HG02885 (cell line): ENCODE data around the gene EXT2.

Source experiments
- ATAC-seq: cut with Tn5 transposase; IDR thresholded peaks from one replicate; pipeline ENCODE4 v1.9.1; 2021; ENCODE audit warnings: mild to moderate bottlenecking; ENCODE audit not compliant: unreplicated experiment, poor library complexity

Gene EXT2

DNA sequence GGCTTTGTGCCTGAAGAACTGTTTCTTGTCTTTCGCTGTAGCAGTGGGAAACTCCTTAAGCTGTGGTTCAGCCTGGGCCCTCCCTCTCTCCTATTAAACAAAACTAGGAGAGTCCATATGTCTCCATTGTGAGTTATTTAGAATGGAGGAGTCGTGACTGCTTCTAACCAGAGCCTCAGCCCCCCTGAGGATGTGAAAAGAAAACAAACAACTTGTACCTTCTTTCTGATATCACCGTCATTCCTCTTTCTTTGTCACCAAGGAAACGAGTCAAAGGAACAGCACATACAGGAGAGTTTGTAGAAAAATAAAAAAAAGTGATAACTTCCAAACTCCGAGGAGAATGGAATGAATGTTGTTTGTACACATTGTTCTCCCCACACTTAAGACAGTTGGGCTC is 11.6 kb upstream of the EXT2 start:
- ATAC-seq, result no peak

DNA sequence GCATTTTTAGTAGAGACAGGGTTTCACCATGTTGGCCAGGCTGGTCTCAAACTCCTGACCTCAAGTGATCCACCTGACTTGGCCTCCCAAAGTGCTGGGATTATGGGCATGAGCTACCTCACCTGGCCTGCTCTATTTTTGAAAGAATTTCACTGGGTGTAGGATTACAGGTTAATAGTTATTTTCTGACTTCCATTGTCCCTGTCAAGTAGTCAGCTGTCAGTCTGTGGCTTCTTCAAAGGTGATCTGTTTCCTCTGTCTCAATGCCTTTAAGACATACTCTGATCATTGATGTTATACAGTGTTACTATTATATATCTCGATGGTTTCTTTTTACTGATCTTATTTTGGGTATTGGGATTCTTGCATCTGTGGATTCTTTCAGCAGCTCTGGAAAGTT is 10.1 kb upstream of the EXT2 start:
- no peak for ATAC-seq

DNA sequence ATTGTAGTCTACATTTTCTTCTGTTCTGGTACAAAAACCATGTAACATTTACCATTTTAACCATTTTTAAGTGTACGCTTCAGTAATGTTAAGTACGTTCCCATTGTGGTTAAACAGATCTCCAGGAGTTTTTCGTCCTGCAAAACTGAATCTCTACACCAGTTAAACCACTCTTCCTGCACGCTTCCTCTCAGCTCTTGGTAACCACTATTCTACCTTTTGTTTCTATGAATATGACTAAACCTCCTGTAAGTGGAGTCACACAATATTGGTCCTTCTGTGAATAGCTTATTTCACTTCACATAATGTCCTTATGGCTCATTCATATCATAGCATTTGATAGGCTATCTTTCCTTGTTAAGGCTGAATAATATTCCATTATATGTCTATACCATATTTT is 7.1 kb upstream of the EXT2 start:
- ATAC-seq, result no peak

DNA sequence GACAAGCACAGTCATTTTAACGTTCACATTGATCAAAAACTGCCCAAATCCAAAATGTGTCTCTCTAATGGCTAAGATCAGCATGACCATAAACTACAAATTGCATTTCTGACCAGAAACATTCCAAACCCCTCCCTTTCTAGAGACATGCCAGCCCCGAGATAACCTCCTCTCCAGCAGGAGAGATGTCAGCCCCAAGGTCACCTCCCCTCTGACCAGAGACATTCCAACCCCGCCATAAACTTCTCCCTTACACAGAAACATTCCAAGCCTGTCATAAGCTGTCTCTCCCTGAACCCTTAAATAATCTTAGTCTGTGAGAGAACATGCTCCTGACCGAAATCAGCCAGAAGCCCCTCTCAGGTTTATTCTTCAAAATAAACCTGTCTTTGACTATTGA is 6.6 kb upstream of the EXT2 start:
- no peak for ATAC-seq

DNA sequence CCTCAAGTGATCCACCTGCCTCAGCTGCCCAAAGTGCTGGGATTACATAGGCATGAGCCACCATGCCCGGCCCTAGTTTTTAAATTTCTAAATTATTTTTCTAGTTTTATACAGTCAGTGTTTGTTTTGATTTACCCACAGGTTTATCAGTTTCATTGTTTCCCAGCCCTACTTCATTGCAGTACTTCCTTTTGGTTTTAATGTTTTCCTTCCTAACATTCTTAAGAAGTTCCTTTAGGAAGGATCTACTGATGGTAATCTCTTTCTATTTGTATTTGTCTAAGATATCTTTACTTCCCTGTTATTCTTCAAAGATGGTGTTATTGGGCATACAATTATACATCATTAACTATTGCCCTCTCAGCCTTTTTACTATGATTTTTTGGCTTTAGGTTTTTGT is 4.9 kb upstream of the EXT2 start:
- no peak for ATAC-seq

DNA sequence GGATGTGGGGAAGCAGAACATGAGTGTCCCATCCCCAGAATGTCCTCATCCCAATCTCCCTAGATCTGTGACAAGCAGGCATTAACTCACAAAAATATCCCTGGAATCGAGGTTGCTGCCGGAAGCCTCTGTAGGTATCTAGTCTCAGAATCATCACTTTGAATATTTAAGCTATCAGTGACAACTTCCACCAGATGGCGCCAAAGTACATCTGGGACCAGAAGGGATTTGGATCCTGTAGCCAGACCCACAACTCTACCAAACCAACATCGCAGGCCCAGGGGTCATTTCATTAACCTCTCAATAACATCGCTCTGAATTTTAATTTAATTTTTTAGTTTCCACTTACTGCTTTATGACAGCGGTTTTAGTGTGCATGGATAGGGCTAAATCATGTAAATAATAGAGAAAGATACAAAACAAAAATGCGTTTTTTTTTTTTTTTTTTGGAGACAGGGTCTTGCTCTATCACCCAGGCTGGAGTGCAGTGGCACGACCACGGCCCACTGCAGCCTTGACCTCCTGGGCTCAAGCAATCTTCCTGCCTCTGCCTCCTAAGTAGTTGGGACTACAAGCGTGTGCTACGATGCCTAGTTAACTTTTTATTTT is 1.1 kb upstream of the EXT2 start:
- ATAC-seq, result peak; percentile 41

DNA sequence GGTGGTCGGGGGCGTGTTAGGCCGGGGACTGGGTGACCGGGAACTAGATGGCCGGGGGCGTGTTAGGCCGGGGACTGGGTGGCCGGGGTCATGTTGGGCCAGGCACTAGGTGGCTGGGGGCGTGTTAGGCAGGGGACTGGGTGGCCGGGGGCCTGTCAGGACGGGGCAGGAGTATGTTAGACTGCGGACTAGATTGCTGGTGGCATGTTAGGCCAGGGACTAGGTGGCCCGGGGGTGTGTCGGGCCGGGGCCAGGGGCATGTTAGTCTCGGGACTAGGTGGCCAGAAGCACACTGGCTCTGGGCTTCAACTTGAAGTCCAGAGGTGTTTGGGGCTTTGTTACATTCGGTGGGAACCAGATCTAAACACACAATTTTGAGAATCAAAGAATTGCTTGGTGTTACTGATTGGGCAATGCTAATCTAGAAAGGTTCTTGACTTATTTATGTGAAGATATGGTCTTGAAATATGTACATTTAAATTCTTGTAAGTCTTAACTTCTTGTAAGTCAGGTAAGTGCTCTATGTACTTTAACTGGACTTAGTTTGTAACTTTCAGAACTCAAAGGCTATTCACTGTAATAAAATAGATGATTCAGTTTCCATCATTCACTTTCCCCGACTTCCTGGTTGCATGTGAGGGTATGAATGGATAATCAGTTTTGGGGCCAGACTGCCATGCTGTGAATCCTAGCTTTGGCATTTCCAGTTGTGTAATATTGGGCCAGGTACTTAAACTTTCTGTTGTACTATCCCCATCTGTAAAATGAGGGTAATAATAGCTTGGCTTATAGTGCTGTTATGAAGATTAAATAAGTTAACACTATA is 1.1 kb downstream of the EXT2 start:
- ATAC-seq, result peak; percentile 1

DNA sequence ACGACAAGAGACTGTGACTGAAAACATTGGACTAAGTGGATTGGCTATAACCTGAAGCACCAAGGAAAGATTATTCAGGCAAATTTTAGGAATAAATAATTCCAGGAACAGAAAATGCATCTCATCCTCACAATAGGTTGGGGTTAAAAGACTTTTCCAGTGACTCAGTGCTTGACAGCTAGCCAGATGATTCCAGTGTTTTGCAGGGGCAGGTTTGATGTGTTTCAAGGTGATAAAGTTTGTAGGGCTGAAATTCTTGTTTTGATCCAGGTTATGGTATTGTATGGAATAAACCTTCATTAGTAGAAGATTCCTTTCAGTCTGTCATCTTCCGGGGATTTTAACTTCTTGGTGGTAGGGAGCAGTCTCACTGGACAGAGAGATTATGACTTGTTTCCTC is 2.3 kb downstream of the EXT2 start:
- no peak for ATAC-seq

DNA sequence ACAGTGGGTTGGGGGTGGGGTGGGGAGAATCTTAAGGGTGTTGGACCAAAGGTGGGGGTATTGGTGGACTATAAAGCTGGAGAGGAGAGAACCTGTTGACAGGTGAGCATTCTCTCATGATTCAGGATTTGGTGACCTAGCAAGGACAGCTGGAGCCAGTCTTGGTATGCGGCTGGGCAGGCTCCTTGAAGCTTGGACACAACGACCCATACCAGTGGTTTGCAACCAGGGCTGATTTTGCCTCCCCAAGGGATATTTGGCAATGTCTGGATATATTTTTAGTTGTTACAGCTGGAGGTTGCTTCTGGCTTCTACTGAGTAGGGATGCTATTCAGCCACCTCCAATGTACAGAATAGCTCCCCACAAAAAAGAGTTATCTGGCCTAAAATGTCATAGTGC is 5.6 kb downstream of the EXT2 start:
- no peak for ATAC-seq

DNA sequence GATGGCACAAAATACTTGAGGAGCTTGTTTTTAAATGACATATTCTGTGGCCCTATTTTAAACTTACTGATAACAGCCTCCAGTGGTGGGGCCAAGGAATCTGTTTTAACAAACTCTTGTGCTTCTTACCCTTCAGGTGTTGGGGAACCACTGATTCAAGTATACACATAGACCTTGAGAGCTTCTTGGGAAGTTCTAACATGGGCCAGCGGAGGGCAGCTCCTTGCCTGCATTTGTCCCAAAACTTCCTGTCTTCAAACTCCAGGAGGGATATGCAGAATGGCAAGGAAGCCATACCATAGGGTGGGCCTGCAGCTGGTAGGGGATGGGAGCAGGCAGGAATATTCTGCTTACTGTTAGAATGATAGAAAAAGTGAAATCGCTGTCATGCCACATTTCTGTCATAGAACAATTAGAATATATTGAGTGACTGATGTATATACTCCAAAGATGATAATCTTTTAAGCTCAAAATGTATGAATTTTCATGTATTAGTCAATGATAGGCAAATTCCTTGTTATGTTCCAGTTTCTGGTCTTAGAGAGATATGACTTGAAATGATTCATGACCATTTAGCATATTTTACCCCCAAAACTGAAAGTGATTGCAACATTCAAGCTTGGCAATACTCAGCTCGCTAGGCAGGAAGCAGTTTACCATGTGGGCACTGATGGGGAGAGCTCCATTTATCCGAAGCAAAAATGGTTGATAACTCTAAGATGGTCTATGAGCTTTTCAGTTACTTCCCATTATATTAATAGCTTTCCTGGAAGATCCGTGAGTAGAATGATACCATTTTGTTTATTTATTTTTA is 9.2 kb downstream of the EXT2 start:
- no peak for ATAC-seq

DNA sequence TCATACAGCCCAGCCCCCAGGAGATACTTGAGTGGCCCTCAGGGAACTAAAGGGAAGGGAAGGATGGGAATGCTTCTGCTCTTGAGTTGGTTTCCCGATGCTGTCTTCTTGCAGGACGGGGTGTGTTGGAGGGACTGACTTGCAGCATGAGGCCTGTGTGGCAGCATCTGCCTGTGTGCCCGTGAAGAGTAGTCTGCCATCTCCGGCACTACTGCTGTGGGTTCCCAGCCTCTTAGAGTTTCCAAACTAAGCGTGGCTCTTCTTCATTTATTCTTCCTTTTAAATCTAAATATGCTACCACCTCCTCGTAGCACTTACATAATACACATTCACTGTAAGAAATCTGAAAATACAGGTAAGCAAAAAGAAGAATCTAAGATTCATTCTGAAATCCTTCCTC is 12.8 kb downstream of the EXT2 start:
- ATAC-seq, result no peak

DNA sequence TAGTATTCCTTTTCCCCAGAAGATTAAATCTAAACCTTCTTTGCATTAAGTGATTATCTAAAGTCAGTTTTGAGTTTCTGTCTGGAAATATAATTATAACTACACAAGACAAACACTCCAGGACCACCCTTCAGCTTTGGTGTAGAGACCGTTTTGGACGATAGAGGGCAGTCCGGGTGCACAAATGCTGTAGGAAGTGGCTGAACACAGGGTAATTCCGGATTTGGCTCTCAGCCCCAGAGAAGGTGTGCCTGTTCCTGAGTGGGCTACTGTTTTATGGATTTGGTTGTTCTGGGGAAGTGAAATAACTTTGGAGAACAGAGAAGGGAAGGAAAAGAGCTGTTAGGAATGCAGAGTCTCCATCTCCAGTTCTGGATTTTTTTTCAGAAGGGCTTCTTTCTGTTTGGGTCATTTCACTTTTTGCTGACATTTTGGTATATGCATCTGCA is 14.8 kb downstream of the EXT2 start:
- peak; percentile 89 for ATAC-seq

DNA sequence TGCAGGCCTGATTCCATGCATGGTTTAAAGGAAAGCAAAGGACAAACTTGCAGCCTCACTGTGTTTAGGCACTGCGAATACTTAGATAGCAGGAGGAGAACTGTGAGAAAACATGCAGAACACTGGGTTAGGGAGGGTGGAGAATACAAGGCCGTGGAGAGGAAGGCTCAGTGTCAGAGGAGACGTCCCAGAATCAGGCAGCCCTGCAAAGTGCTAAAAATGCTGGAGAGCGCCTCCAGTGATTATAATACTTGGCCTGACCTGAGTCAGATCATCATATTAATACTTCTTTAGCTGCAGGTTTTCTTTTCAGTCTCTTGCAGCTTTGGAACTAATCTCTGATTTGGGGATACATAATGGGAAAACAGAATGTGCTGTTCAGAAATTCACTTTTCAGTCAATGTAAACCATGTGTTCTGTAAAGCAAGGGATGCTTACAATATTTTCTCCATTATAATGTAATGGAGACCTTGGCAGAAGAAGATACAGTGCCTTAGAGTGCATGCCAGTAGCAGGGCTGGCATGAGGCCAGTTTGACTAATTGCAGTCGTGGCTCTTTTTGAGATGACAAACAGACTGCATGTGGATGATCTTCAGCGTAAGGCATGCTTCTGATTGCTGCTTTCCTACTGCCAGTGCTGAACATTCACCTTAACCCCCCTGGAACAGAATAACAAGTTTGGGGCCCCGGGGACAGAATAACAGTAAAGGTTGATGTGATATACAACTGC is 16.8 kb downstream of the EXT2 start:
- ATAC-seq, result peak; percentile 6

DNA sequence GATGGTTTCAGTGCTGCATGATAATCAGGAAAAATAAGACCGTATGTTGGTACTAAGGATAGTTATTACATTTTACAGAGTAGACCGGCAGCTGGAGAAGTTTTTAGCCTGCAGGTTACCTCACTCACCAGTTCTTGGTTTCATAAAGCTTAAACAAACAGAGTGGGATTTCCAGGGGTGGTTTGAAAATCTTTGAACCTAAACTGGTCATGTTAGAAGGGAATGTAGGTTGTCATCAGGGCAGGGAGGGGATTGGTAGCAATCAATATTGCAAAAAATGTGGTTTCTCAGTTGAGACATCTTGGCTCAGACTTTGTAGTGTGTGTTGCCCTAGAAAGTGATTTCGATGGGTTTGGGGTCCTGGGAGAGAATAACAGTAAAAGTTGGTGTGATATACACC is 17.5 kb downstream of the EXT2 start:
- ATAC-seq, result peak; percentile 58

DNA sequence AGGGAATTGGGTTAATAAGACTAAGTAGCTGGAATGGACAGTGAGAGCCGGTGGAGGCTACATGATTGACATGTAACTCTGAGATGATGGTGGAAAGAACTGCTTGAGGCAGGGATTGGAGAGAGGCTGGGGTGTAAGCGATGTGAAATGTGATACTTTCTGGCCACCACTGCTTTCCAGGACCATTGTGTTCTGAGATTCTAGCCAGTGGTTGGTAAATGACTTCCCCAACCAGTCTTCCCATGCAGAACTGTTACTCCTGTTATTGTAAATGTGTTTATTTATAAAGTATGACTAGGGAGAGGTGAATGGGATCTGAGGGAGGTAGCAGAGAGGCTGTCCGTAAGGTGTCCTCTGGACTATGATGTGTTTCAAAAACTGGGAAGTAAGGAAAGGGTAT is 18.1 kb downstream of the EXT2 start:
- no peak for ATAC-seq

DNA sequence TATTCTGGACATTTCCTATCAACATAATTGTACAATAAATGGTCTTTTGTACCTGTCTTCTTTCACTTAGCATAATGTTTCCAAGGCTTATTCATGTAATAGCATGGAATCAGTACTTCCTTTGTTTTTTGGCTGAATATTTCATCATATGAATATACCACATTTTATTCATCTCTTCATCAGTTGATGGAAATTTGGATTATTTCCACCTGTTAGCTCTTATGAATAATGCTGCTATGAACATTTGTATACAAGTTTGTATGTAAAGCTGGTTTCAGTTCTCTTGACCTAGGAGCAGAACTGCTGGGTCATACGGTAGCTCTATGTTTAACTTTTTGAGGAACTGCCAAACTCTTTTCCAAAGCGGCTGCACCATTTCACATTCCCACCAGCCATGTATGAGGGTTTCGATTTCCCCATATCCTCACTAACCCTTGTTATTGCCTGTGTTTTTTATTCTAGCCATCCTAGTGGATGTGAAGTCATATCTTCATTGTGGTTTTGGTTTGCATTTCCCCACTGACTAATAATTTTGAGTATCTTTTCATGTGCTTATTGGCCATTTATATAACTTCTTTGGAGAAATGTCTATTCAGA is 20.9 kb downstream of the EXT2 start:
- ATAC-seq, result no peak

DNA sequence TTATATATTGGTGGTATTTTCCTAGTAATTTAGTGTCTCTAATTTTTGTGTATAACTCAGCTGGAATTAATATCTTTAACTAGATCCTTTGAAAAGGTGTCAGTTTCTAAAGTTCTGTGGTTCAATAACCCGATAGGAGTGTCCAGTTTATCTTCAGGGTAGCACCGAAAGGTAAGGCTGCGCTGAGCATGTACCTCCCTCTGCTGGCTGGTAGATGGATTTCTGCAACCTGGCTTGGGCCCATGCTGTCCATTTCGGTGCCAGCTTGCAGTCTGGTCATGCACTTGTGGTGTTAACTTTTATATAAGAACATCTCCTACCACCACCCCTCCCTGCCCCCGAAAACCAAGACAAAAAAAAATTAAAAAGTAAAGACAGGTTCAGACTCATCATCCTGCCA is 24.7 kb downstream of the EXT2 start:
- no peak for ATAC-seq

DNA sequence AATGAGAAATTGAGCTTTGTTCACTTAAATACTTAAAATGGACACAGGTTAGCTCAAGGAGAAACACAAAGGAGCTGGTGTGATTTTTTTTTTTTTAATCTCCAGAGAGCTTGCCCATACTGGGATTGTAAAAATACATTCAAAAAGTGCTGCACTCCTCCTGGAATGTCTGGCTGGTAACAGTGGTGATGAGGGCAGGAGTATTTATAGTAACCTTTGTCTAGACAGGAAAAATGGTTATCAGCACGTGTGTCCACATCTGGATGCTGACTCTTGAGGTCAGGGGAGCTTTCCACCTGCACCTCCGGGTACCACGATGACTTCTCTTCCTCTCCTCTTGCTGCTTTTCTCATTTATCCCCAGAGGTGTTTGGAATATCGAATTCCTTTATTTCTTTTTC is 30.1 kb downstream of the EXT2 start:
- ATAC-seq, result no peak

DNA sequence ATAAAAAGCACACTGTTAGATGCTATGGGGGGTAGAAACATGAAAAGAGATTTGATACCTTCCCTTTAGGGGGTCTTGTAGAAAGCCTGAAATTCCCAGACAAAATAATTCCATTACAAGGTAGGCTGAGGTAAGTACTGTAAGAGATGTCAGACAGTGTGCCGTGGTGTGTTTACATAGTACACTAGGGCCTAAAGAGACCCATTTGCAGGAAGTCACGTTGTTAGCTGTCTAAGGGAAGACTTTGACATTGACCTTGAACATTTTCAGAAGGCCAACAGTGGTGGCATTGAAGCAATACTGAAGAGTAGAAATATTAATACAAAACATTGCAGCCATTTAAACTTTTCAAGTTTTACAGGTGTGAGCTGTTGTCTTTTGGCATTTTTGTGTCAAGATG is 30.8 kb downstream of the EXT2 start:
- ATAC-seq, result no peak

DNA sequence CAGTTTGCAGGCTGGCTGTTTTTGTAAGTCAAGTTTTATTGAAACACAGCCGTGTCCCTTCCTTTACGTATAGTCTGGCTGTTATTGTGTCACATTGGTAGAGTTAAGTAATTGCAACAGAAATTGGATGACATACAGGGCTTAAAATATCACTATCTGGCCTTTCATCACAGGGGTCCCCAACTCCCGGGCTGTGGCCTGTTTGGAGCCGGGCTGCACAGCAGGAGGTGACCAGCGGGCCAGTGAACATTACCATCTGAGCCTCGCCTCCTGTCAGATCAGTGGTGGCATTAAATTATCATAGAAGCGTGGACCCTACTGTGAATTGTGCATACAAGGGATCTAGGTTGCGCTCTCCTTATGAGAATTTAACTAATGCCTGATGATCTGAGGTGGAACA is 31.7 kb downstream of the EXT2 start:
- ATAC-seq, result no peak
